DLD1 (cell line): ENCODE measurements around the gene ESPL1.

ENCODE experiments used
- in situ Hi-C: cut with HindIII; loops from 2 replicates; pipeline ENCODE4 v1.10.0; 2017; ENCODE audit warnings: low sequenced_read_pairs

Gene ESPL1

GRCh38 chr12:53267999-53268629 is at the start of gene ESPL1:
Gene ESPL1, plus strand, starts transcription at chr12:53268299. Its CDS starts 468 bp downstream, at chr12:53268767.
- in situ Hi-C loops, result no loop called here

- in situ Hi-C loops, result no loop called here
These were observed 49.4 kb upstream of the ESPL1 start for GRCh38 chr12:53218551-53219291.

GRCh38 chr12:53219292-53219955 is 48.7 kb upstream of the ESPL1 start:
- in situ Hi-C loops, result no loop called here

- in situ Hi-C loops, result no loop called here
These were observed 48.0 kb upstream of the ESPL1 start for GRCh38 chr12:53219956-53220693.

GRCh38 chr12:53220694-53221202 is 47.4 kb upstream of the ESPL1 start:
- in situ Hi-C loops, result no loop called here

- in situ Hi-C loops, result no loop called here
These were observed 46.7 kb upstream of the ESPL1 start for GRCh38 chr12:53221203-53222080.

GRCh38 chr12:53222170-53222721 is 45.9 kb upstream of the ESPL1 start:
- in situ Hi-C loops, result no loop called here

GRCh38 chr12:53222806-53223261 is 45.3 kb upstream of the ESPL1 start:
- in situ Hi-C loops, result no loop called here

- in situ Hi-C loops, result no loop called here
These were observed 44.6 kb upstream of the ESPL1 start for GRCh38 chr12:53223389-53224060.

- in situ Hi-C loops, result no loop called here
These were observed 43.8 kb upstream of the ESPL1 start for GRCh38 chr12:53224061-53224896.

- in situ Hi-C loops, result no loop called here
These were observed 43.0 kb upstream of the ESPL1 start for GRCh38 chr12:53224897-53225634.

- in situ Hi-C loops, result no loop called here
These were observed 42.3 kb upstream of the ESPL1 start for GRCh38 chr12:53225635-53226424.

GRCh38 chr12:53226815-53227214 is 41.3 kb upstream of the ESPL1 start:
- in situ Hi-C loops, result no loop called here

- in situ Hi-C loops, result no loop called here
These were observed 40.8 kb upstream of the ESPL1 start for GRCh38 chr12:53227341-53227740.

- in situ Hi-C loops, result no loop called here
These were observed 40.3 kb upstream of the ESPL1 start for GRCh38 chr12:53227836-53228235.

GRCh38 chr12:53229454-53229853 is 38.6 kb upstream of the ESPL1 start:
- in situ Hi-C loops, result no loop called here
